Endothelial cell of umbilical vein (primary cell): ENCODE results near the gene GPAT2.
"Not testable (repeated sequence)": the region's sequence is repeated elsewhere in the genome, so short reads cannot be mapped to it uniquely, and the experiment has no call there.

Experiments used
- EZH2 ChIP-seq: IDR thresholded peaks from 2 replicates; pipeline ENCODE4 v1.6.1; 2012; ENCODE audit warnings: borderline replicate concordance, low read depth, mild to moderate bottlenecking, moderate library complexity, low read length, inconsistent platforms; ENCODE audit not compliant: severe bottlenecking
- FOS ChIP-seq: IDR thresholded peaks from 2 replicates; pipeline ENCODE4 v1.6.1; 2011; ENCODE audit warnings: mild to moderate bottlenecking, low read length, moderate library complexity, borderline replicate concordance; ENCODE audit not compliant: insufficient read depth
- GATA2 ChIP-seq: IDR thresholded peaks from 2 replicates; pipeline ENCODE4 v1.7.0; 2011; ENCODE audit warnings: low read depth, mild to moderate bottlenecking, moderate library complexity, mixed read lengths, low read length; ENCODE audit not compliant: insufficient read length, insufficient read depth
- MYC ChIP-seq: IDR thresholded peaks from one replicate; pipeline ENCODE4 v1.6.1; 2011; ENCODE audit warnings: mild to moderate bottlenecking, low read depth, low read length
- POLR2AphosphoS5 ChIP-seq: IDR thresholded peaks from 2 replicates; pipeline ENCODE4 v1.6.1; 2012; ENCODE audit warnings: low read depth, mild to moderate bottlenecking, control low read depth, low read length, moderate library complexity; ENCODE audit not compliant: insufficient read depth
- TF ChIP-seq, protein P1 (sequence below), 2 donors: IDR thresholded peaks; 1 replicate in 1 of 2; 2 replicates in 1 of 2; pipeline ENCODE4 v1.5.1; 2011; ENCODE audit warnings: low read length in 2 of 2, mild to moderate bottlenecking in 2 of 2, moderate library complexity in 2 of 2, control low read depth in 1 of 2, inconsistent platforms in 1 of 2, low read depth in 1 of 2; ENCODE audit not compliant: insufficient read depth in 1 of 2; ENCODE audit errors: extremely low read depth in 1 of 2

DNA sequence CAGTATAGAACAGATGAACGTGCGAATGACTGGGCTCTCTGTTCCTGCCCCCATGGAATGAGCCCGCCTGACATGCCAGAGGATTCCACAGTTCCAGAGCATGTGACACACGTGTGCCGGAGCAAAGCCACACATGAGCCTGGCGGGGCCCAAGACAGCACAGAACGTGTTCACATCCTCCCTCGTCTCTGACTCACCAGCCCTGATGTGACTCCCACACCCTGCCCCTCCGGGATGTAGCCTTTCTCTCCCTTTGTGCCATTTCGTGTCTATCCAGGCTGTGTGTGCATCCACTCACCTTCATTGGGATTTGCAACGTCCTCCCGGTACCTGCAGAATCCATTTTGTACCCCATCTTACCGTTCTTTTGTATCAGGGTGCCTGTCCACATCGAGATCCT is 838 bp upstream of the GPAT2 start:
- TF ChIP-seq, protein P1, sequence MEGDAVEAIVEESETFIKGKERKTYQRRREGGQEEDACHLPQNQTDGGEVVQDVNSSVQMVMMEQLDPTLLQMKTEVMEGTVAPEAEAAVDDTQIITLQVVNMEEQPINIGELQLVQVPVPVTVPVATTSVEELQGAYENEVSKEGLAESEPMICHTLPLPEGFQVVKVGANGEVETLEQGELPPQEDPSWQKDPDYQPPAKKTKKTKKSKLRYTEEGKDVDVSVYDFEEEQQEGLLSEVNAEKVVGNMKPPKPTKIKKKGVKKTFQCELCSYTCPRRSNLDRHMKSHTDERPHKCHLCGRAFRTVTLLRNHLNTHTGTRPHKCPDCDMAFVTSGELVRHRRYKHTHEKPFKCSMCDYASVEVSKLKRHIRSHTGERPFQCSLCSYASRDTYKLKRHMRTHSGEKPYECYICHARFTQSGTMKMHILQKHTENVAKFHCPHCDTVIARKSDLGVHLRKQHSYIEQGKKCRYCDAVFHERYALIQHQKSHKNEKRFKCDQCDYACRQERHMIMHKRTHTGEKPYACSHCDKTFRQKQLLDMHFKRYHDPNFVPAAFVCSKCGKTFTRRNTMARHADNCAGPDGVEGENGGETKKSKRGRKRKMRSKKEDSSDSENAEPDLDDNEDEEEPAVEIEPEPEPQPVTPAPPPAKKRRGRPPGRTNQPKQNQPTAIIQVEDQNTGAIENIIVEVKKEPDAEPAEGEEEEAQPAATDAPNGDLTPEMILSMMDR (IDR thresholded peaks at IDR 0.05; ENCODE audit: extremely low read depth in 1 of 2, insufficient read depth in 1 of 2, low read depth in 1 of 2, low read length in 2 of 2) = not testable (repeated sequence)
- not testable (repeated sequence) for TF ChIP-seq POLR2AphosphoS5, FOS, EZH2, MYC, GATA2
